Measurements from ENCODE around the gene CORO6.

CORO6 gene

GRCh38 chr17:29565643-29566472, 56.9 kb downstream of the CORO6 start:
- Histone ChIP-seq H3K27ac (ENCODE audit: insufficient read depth, low read length, poor library complexity, severe bottlenecking) (peak overlapping the region; percentile 53), H3K4me1 (ENCODE audit: control insufficient read depth, insufficient read depth, low read length, poor library complexity, severe bottlenecking) (peaks cover 26% of the 10 kb centered on the region), H3K9me3 (ENCODE audit: control insufficient read depth, low read length) (no peaks in the 10 kb centered on the region), H3K36me3 (ENCODE audit: control insufficient read depth, insufficient read depth, low read length) (no peaks in the 10 kb centered on the region), H3K4me3 (ENCODE audit: insufficient read depth, low read depth, low read length, poor library complexity, severe bottlenecking) (peak overlapping the region; percentile 73), H3K27me3 (replicated peaks; ENCODE audit: control insufficient read depth, insufficient read depth, low read length, poor library complexity, severe bottlenecking) (no peaks in the 10 kb centered on the region)
- DNase-seq, result peak; percentile 30 to 40 (median 37)
